NCI-H1417 (cell line): Measurements from ENCODE around the gene MECR.

Experiments used
- DNase-seq, 3 experiments: peaks; one replicate each; lab custom pipeline; 2025; lab: John Stamatoyannopoulos, UW

The MECR gene

GRCh38 chr1:29202053-29202452 lies 28.7 kb downstream of the MECR start:
- no peak for DNase-seq

- no peak for DNase-seq
These were observed 29.1 kb downstream of the MECR start for GRCh38 chr1:29201595-29202051.

GRCh38 chr1:29200906-29201594 lies 29.7 kb downstream of the MECR start:
- DNase-seq, result no peak

- no peak for DNase-seq
These were observed 32.7 kb downstream of the MECR start for GRCh38 chr1:29197993-29198392.

- DNase-seq, result peak in 2 of 3 experiments; percentile 31 to 57
These were observed 33.2 kb downstream of the MECR start for GRCh38 chr1:29197590-29197924.

- DNase-seq, result no peak
These were observed 33.7 kb downstream of the MECR start for GRCh38 chr1:29196863-29197589.

GRCh38 chr1:29195881-29196291 lies 34.8 kb downstream of the MECR start:
- DNase-seq, result no peak

- DNase-seq, result no peak
These were observed 36.8 kb downstream of the MECR start for GRCh38 chr1:29193879-29194455.

GRCh38 chr1:29190718-29191117 lies 40.0 kb downstream of the MECR start:
- DNase-seq, result no peak

- DNase-seq, result no peak
These were observed 44.0 kb downstream of the MECR start for GRCh38 chr1:29186707-29187106.

- DNase-seq, result no peak
These were observed 44.5 kb downstream of the MECR start for GRCh38 chr1:29186252-29186651.

- no peak for DNase-seq
These were observed 47.4 kb downstream of the MECR start for GRCh38 chr1:29183287-29183686.

GRCh38 chr1:29181413-29182225 lies 49.1 kb downstream of the MECR start, which contains the start of gene SRSF4:
Gene SRSF4 (minus strand): TSS chr1:29181900. CDS start chr1:29181752, 148 bp downstream.
- peak; percentile 98 to 99 (median 99) for DNase-seq

GRCh38 chr1:29180497-29181412 lies 50.0 kb downstream of the MECR start:
- DNase-seq, result no peak

- DNase-seq, result no peak
These were observed 51.0 kb downstream of the MECR start for GRCh38 chr1:29179641-29180184.

- DNase-seq, result no peak
These were observed 53.6 kb downstream of the MECR start for GRCh38 chr1:29177022-29177705.

- no peak for DNase-seq
These were observed 54.2 kb downstream of the MECR start for GRCh38 chr1:29176576-29176975.

GRCh38 chr1:29172415-29172939 lies 58.3 kb downstream of the MECR start:
- DNase-seq, result no peak

GRCh38 chr1:29171521-29171920 lies 59.2 kb downstream of the MECR start:
- DNase-seq, result no peak

- no peak for DNase-seq
These were observed 59.6 kb downstream of the MECR start for GRCh38 chr1:29171089-29171488.
